IMR-90 (cell line): ENCODE results near the gene MLLT3. TPM values are rescaled to one million over a fixed set of nuclear protein-coding genes. Genes with fewer than 3 reads are reported as not detected.

Source experiments
- ATAC-seq: fragments of 200-7000 bp; cut with Tn5 transposase; 2 replicates; pipeline ENCODE4 v1.9.1; 2020; ENCODE audit warnings: low read depth, mild to moderate bottlenecking, moderate library complexity
- BruUV-seq: library from RNA; stranded (reverse); fragments of 400-500 nt; replicated peaks from 2 replicates; lab custom pipeline; 2021; lab: Mats Ljungman, UMichigan
- CTCF ChIA-PET: fragments of 300-600 bp; formaldehyde crosslinking; extraction: SDS; loops from one replicate; lab custom pipeline; 2021; ENCODE audit warnings: antibody characterized with exemption; lab: Yijun Ruan, JAX
- POLR2A ChIA-PET: fragments of 300-600 bp; sonication (Branson Sonifier 250); formaldehyde crosslinking; loops from one replicate; lab custom pipeline; 2022; ENCODE audit warnings: antibody characterized with exemption; ENCODE audit not compliant: unreplicated experiment; lab: Charles Lee
- DNase-seq: peaks from one replicate; pipeline ENCODE4 v3.0.0; 2013
- H2AFZ ChIP-seq: replicated peaks from 2 replicates; pipeline ENCODE3; 2013; ENCODE audit warnings: low read length, mild to moderate bottlenecking; ENCODE audit not compliant: poor library complexity
- H2AK5ac ChIP-seq: 2 replicates; pipeline ENCODE4 v1.6.1; 2013; ENCODE audit warnings: low read depth, low read length, inconsistent platforms
- H2AK9ac ChIP-seq: replicated peaks from 2 replicates; pipeline ENCODE3; 2013; ENCODE audit warnings: mild to moderate bottlenecking, low read depth, low read length, moderate library complexity; ENCODE audit not compliant: poor library complexity
- H2BK120ac ChIP-seq: 2 replicates; pipeline ENCODE4 v1.6.1; 2013; ENCODE audit warnings: low read depth, low read length, inconsistent platforms
- H2BK15ac ChIP-seq: 3 replicates; pipeline ENCODE4 v1.6.1; 2013; ENCODE audit warnings: low read depth, low read length, inconsistent platforms
- H2BK20ac ChIP-seq: 2 replicates; pipeline ENCODE4 v1.6.1; 2013; ENCODE audit warnings: low read depth, mild to moderate bottlenecking, inconsistent platforms, low read length, moderate library complexity
- H2BK5ac ChIP-seq: 2 replicates; pipeline ENCODE4 v1.6.1; 2013; ENCODE audit warnings: mild to moderate bottlenecking, low read depth, low read length, inconsistent platforms; ENCODE audit not compliant: poor library complexity, severe bottlenecking
- H3K14ac ChIP-seq: replicated peaks from 2 replicates; pipeline ENCODE4 v1.6.1; 2013; ENCODE audit warnings: low read depth, low read length, inconsistent platforms
- H3K18ac ChIP-seq: 2 replicates; pipeline ENCODE4 v1.6.1; 2013; ENCODE audit warnings: low read depth, low read length, control low read depth
- H3K23ac ChIP-seq: 2 replicates; pipeline ENCODE4 v1.6.1; 2013; ENCODE audit warnings: low read depth, low read length, inconsistent platforms
- H3K27ac ChIP-seq: 2 replicates; pipeline ENCODE4 v1.5.1; 2013; ENCODE audit warnings: mild to moderate bottlenecking, control low read depth, low read length; ENCODE audit not compliant: insufficient read depth
- H3K27me3 ChIP-seq: 2 replicates; pipeline ENCODE4 v1.6.1; 2013; ENCODE audit warnings: low read length; ENCODE audit not compliant: control insufficient read depth, insufficient read depth
- H3K36me3 ChIP-seq: 2 replicates; pipeline ENCODE4 v1.6.1; 2013; ENCODE audit warnings: low read length, mixed read lengths; ENCODE audit not compliant: control insufficient read depth, insufficient read depth
- H3K4ac ChIP-seq: 2 replicates; pipeline ENCODE4 v1.6.1; 2013; ENCODE audit warnings: low read depth, low read length, inconsistent platforms
- H3K4me1 ChIP-seq: 2 replicates; pipeline ENCODE4 v1.6.1; 2013; ENCODE audit warnings: low read length, mixed read lengths; ENCODE audit not compliant: control insufficient read depth, insufficient read depth
- H3K4me2 ChIP-seq: 2 replicates; pipeline ENCODE4 v1.6.1; 2013; ENCODE audit warnings: low read depth, mild to moderate bottlenecking, control low read depth, low read length, moderate library complexity
- H3K4me3 ChIP-seq: 2 replicates; pipeline ENCODE4 v1.5.1; 2013; ENCODE audit warnings: low read depth, mild to moderate bottlenecking, control low read depth, low read length, moderate library complexity; ENCODE audit not compliant: insufficient read depth
- H3K56ac ChIP-seq: 2 replicates; pipeline ENCODE4 v1.6.1; 2013; ENCODE audit warnings: low read length, inconsistent platforms; ENCODE audit not compliant: insufficient read depth; ENCODE audit errors: extremely low read depth
- H3K79me1 ChIP-seq, 2 experiments: 2 replicates each; pipeline ENCODE4 v1.6.1; 2013; ENCODE audit warnings: low read length in 2 of 2, inconsistent platforms in 1 of 2, low read depth in 1 of 2
- H3K9ac ChIP-seq: 2 replicates; pipeline ENCODE4 v1.6.1; 2013; ENCODE audit warnings: low read depth, low read length, control low read depth
- H3K9me1 ChIP-seq: 2 replicates; pipeline ENCODE4 v1.6.1; 2013; ENCODE audit warnings: low read length, inconsistent platforms; ENCODE audit not compliant: insufficient read depth
- H3K9me3 ChIP-seq: 2 replicates; pipeline ENCODE4 v1.6.1; 2013; ENCODE audit warnings: low read length; ENCODE audit not compliant: control insufficient read depth, insufficient read depth
- H4K20me1 ChIP-seq: 2 replicates; pipeline ENCODE4 v1.6.1; 2013; ENCODE audit warnings: low read length, inconsistent platforms; ENCODE audit not compliant: insufficient read depth
- H4K5ac ChIP-seq: 2 replicates; pipeline ENCODE4 v1.6.1; 2013; ENCODE audit warnings: mild to moderate bottlenecking, low read depth, low read length, control low read depth
- H4K8ac ChIP-seq, 2 experiments: 2 replicates each; pipeline ENCODE4 v1.6.1; 2013; ENCODE audit warnings: low read depth in 2 of 2, low read length in 2 of 2, control low read depth in 1 of 2, inconsistent platforms in 1 of 2
- H4K91ac ChIP-seq: 2 replicates; pipeline ENCODE4 v1.6.1; 2013; ENCODE audit warnings: low read depth, low read length, inconsistent platforms; ENCODE audit not compliant: insufficient read depth
- NFE2L2 ChIP-seq: fragments of 150-350 bp; IDR thresholded peaks from 2 replicates; pipeline ENCODE4 v1.6.1; 2016; ENCODE audit warnings: low read depth, mild to moderate bottlenecking, low read length
- WGBS, 2 experiments: methylation state at CpG; one replicate each; pipeline versions ENCODE4 v1.1.5 to v1.1.7; 2013; ENCODE audit warnings: missing lambda C conversion rate in 2 of 2; ENCODE audit not compliant: insufficient read length in 1 of 2; ENCODE audit errors: extremely low coverage in 2 of 2; 5-methylcytosine and 5-hydroxymethylcytosine counted together
- dilution Hi-C: fragments of 300-500 bp; cut with HindIII; formaldehyde crosslinking; loops from one replicate; pipeline ENCODE4 v1.14.3; 2018; ENCODE audit warnings: low sequenced_read_pairs; ENCODE audit not compliant: unreplicated experiment
- in situ Hi-C: fragments of 300-500 bp; cut with MboI; formaldehyde crosslinking; loops from 3 replicates; pipeline ENCODE4 v1.14.3; 2019; ENCODE audit warnings: low sequenced_read_pairs, inconsistent platforms, mixed read lengths
- intact Hi-C: fragments of 100-400 bp; cut with micrococcal nuclease; formaldehyde crosslinking; loops from 2 replicates; pipeline ENCODE4 v1.10.0; 2022
- polyA plus RNA-seq, 3 experiments: library from polyadenylated mRNA; depleted of rRNA; stranded (reverse); fragments of >200 nt; gene quantifications; 2 replicates each; pipeline ENCODE4 v1.2.3, GENCODE V29; 2012; ENCODE audit warnings: low replicate concordance in 1 of 3
- total RNA-seq: library from RNA; depleted of rRNA; stranded (reverse); fragments of >200 nt; gene quantifications from 2 replicates; pipeline ENCODE4 v1.2.3, GENCODE V29; 2012
- TF ChIP-seq, protein P1 (sequence below): conservative IDR thresholded peaks from 2 replicates; pipeline ENCODE4 v1.5.1; 2012; ENCODE audit warnings: mild to moderate bottlenecking, low read depth, low read length, improper control_type of control experiment

The MLLT3 gene
- total and polyA plus RNA-seq, 2 of the 4 experiments (the other 2 are of a cell fraction): 10.4 to 21.1 TPM

DNA sequence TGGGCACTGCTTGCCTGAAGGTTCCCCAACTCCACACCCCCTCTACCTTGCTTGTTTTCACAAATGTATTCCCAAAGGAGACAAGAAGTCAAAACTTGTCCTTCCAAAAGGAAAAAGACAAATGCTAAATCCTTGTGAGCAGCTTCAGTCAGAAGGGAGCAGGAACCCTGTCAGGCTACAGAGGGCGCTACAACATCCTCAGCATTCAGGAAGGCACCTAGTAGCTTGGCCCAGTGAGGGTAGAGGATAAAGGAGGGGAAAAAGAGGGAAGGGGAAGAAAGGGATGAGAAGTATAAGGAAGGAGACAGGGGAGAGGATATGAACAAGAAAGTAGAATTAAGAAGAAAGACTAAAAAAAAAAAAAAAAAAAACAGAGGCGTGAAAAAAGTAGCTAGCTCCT lies 97.5 kb downstream of the MLLT3 start:
- Histone ChIP-seq H4K5ac (no peak overlapping the region), H3K4me3 (no peak overlapping the region), H3K18ac (no peak overlapping the region), H3K9me1 (no peaks in the 10 kb centered on the region), H3K4me2 (no peak overlapping the region), H4K91ac (no peak overlapping the region), H2BK120ac (no peak overlapping the region), H3K23ac (no peak overlapping the region), H2AFZ (no peak overlapping the region), H2BK15ac (no peak overlapping the region), H3K56ac (no peak overlapping the region), H3K4me1 (no peaks in the 10 kb centered on the region; the same call in 1 of the 2 replicates), H2AK9ac (no peak overlapping the region), H3K36me3 (no peaks in the 10 kb centered on the region), H3K9ac (no peak overlapping the region), H2BK5ac (no peak overlapping the region), H3K27ac (no peak overlapping the region), H3K9me3 (no peaks in the 10 kb centered on the region), H3K4ac (no peak overlapping the region), H3K79me1 (peaks cover 17 to 18% of the 10 kb centered on the region in 2 experiments; a peak in 3 of 4 replicates), H2BK20ac (no peak overlapping the region), H2AK5ac (no peak overlapping the region), H3K14ac (0 out of 2 replicates have a peak overlapping the region, but pooled peaks have one; percentile 34), H3K27me3 (no peaks in the 10 kb centered on the region), H4K8ac (no peak overlapping the region), H4K20me1 (peaks cover 5% of the 10 kb centered on the region)
- ATAC-seq (no peak), DNase-seq (no peak)
- dilution Hi-C loops (no loop called here), intact Hi-C loops (no loop called here), in situ Hi-C loops (no loop called here)
- BruUV-seq: no TSS peak
- no CpG with 5 or more reads among the region's 2 CpGs for WGBS, 2 experiments
- POLR2A ChIA-PET: no interaction called here
- TF ChIP-seq NFE2L2: no peak
- TF ChIP-seq, protein P1, sequence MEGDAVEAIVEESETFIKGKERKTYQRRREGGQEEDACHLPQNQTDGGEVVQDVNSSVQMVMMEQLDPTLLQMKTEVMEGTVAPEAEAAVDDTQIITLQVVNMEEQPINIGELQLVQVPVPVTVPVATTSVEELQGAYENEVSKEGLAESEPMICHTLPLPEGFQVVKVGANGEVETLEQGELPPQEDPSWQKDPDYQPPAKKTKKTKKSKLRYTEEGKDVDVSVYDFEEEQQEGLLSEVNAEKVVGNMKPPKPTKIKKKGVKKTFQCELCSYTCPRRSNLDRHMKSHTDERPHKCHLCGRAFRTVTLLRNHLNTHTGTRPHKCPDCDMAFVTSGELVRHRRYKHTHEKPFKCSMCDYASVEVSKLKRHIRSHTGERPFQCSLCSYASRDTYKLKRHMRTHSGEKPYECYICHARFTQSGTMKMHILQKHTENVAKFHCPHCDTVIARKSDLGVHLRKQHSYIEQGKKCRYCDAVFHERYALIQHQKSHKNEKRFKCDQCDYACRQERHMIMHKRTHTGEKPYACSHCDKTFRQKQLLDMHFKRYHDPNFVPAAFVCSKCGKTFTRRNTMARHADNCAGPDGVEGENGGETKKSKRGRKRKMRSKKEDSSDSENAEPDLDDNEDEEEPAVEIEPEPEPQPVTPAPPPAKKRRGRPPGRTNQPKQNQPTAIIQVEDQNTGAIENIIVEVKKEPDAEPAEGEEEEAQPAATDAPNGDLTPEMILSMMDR: 0 out of 2 replicates have a peak, but pooled peaks have one; percentile 13
- CTCF ChIA-PET: interaction anchor here (0.5 to 2.3 kb wide), 4 partner anchors 47 to 107 kb away, joined by 3 to 11 read pairs (median 3); partner anchors contain the start of gene MLLT3
